ENCODE measurements around the gene SPTLC2.
"Not testable (repeated sequence)": the region's sequence is repeated elsewhere in the genome, so short reads cannot be mapped to it uniquely, and the experiment has no call there.

The SPTLC2 gene, protein sequence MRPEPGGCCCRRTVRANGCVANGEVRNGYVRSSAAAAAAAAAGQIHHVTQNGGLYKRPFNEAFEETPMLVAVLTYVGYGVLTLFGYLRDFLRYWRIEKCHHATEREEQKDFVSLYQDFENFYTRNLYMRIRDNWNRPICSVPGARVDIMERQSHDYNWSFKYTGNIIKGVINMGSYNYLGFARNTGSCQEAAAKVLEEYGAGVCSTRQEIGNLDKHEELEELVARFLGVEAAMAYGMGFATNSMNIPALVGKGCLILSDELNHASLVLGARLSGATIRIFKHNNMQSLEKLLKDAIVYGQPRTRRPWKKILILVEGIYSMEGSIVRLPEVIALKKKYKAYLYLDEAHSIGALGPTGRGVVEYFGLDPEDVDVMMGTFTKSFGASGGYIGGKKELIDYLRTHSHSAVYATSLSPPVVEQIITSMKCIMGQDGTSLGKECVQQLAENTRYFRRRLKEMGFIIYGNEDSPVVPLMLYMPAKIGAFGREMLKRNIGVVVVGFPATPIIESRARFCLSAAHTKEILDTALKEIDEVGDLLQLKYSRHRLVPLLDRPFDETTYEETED

DNA sequence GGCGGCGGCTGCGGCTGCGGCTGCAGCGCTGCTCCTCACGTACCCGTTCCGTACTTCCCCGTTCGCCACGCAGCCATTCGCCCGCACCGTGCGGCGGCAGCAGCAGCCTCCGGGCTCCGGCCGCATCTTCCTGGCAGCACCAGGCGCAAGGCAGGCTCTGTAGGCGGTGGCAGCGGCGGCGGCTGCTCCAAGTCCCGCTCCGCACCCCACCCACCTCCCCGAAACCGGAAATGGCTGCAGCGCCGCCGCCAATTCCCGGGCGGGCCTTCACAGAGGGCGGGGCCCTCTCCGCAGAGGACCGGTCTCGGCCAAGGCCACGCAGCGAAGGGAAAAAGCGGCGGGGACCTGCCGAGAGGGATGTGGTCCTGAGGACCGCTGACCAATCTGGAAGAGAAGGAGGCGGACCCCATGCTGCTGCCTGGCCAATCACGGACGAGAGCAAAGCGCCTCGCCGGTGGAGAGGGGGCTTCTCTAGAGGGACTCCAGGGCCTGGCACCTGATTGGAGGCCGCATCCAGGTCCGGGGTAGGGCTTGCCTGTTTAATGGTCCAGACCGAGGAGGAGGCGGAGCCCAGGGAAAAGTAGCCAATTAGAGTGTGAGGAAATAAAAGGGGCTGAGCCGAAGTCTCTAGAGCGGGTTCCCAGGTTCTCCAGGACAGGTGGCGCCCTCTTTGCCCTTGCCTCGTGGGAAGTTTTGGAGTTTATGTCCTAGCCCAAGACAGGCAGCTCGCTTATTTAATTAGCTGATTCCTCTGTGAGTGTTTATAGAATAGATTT is at the start of gene SPTLC2:
TSS of gene SPTLC2 (minus strand) at position 184 of the 776 bp plus-strand sequence. CDS start at position 126, 58 bp downstream.
- H3K27ac ChIP-seq: peak within 1 kb of the TSS; percentile 86
- TF ChIP-seq, protein P1, sequence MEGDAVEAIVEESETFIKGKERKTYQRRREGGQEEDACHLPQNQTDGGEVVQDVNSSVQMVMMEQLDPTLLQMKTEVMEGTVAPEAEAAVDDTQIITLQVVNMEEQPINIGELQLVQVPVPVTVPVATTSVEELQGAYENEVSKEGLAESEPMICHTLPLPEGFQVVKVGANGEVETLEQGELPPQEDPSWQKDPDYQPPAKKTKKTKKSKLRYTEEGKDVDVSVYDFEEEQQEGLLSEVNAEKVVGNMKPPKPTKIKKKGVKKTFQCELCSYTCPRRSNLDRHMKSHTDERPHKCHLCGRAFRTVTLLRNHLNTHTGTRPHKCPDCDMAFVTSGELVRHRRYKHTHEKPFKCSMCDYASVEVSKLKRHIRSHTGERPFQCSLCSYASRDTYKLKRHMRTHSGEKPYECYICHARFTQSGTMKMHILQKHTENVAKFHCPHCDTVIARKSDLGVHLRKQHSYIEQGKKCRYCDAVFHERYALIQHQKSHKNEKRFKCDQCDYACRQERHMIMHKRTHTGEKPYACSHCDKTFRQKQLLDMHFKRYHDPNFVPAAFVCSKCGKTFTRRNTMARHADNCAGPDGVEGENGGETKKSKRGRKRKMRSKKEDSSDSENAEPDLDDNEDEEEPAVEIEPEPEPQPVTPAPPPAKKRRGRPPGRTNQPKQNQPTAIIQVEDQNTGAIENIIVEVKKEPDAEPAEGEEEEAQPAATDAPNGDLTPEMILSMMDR (conservative IDR thresholded peaks at IDR 0.05): peak; percentile 22

- TF ChIP-seq, protein P1 (conservative IDR thresholded peaks at IDR 0.05): no peak
- H3K27ac ChIP-seq: no peak overlapping the region
These were observed 46.9 kb upstream of the SPTLC2 start for GRCh38 chr14:77663293-77663692.

DNA sequence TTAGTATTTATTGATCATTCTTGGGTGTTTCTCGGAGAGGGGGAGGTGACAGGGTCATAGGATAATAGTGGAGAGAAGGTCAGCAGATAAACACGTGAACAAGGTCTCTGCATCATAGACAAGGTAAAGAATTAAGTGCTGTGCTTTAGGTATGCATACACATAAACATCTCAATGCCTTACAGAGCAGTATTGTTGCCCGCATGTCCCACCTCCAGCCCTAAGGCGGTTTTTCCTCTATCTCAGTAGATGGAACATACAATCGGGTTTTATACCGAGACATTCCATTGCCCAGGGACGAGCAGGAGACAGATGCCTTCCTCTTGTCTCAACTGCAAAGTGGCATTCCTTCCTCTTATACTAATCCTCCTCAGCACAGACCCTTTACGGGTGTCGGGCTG is 45.1 kb upstream of the SPTLC2 start:
- not testable (repeated sequence) for H3K27ac ChIP-seq

GRCh38 chr14:77660754-77661153 is 44.3 kb upstream of the SPTLC2 start:
- H3K27ac ChIP-seq: no peak overlapping the region
- TF ChIP-seq, protein P1 (conservative IDR thresholded peaks at IDR 0.05): no peak

GRCh38 chr14:77659831-77660230 is 43.4 kb upstream of the SPTLC2 start:
- H3K27ac ChIP-seq: no peak overlapping the region
- TF ChIP-seq, protein P1 (conservative IDR thresholded peaks at IDR 0.05): no peak

- no peak overlapping the region for H3K27ac ChIP-seq
- TF ChIP-seq, protein P1 (conservative IDR thresholded peaks at IDR 0.05): no peak
These were observed 40.8 kb upstream of the SPTLC2 start for GRCh38 chr14:77657280-77657679.

- TF ChIP-seq, protein P1 (conservative IDR thresholded peaks at IDR 0.05): no peak
- H3K27ac ChIP-seq: no peak overlapping the region
These were observed 37.6 kb upstream of the SPTLC2 start for GRCh38 chr14:77654001-77654441.

Data from VCaP (cell line).